H54 (cell line): Measurements from ENCODE around the gene IGSF21.

Experiments
- DNase-seq: peaks from one replicate; pipeline ENCODE4 v3.0.0; 2011; ENCODE audit warnings: low spot score, mixed read lengths; ENCODE audit not compliant: insufficient read length
- FAIRE-seq: peaks from 3 replicates; lab custom pipeline; 2011; peaks lifted over from hg19 to GRCh38; lab: Jason Lieb, UNC
- POLR2A ChIP-seq: IDR thresholded peaks from 2 replicates; pipeline ENCODE4 v1.6.1; 2011; ENCODE audit warnings: low read depth, mild to moderate bottlenecking, low read length

IGSF21 gene

DNA sequence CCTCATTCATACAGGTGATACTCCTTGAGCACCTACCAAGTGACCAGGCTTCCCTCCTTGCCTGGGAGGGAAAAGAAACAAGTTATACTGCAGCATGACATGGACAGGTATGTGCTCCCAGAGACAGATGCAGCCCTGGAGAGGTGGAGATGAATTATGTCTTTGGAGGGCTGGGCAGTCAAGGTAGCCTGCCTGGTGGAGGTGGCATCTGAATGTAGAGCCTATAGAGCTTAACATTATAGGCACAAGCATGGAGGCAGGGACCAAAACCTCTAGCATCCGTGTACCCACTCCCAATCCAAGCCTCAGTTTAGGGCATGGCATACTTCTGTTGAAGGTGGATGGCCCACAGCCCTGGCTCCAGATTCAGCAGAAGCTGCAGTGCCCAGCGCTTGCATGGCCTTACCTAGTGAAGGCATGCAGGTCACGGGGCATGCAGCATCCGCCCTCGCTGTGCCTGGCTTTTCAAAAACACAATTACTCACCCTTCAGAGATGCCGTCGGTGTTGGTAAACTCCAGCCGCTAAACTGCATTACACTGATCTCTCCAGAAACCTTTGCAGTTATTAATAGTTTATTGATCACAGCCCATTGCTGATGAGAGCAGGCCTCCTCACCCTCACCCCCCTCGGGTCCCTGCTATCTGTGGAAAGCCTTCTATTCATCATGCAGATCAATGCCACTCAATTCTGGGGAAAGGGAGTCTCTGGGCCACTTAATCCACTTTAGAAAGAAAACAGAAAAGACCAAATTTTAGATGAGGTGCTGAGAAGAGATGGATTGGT lies 222.1 kb downstream of the IGSF21 start:
- no peak for TF ChIP-seq POLR2A
- FAIRE-seq = no peak
- DNase-seq = no peak

- FAIRE-seq (no peak), DNase-seq (no peak)
These were observed 225.0 kb downstream of the IGSF21 start for GRCh38 chr1:18332576-18332975.

GRCh38 chr1:18333220-18333619 lies 225.6 kb downstream of the IGSF21 start:
- no peak for TF ChIP-seq POLR2A
- DNase-seq (no peak), FAIRE-seq (no peak)

More at GRCh38 chr1:18332576-18332975, 225.0 kb downstream of the IGSF21 start:
- no peak for TF ChIP-seq POLR2A

GRCh38 chr1:18336801-18337200 lies 229.2 kb downstream of the IGSF21 start:
- TF ChIP-seq POLR2A = no peak
- DNase-seq (no peak), FAIRE-seq (no peak)

- DNase-seq = no peak
- FAIRE-seq = no peak
These were observed 230.2 kb downstream of the IGSF21 start for GRCh38 chr1:18337757-18338156.

DNA sequence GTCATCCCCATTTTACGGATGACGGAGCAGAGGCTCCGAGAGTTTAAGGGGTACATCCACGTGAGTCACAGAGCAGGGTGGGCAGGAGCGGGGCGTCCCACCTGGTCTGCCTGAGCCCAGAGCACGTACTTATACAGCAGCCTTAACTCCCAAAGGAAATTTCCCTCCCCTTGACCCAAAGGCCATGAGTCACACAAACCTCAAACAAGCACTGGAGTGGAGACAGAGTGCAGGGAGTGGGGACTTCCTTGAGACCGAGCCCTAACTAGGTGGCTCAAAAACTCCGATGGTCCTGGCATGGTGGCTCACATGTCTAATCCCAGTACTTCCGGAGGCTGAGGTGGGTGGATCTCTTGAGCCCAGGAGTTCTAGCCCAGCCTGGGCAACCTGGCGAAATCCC lies 231.6 kb downstream of the IGSF21 start:
- no peak for TF ChIP-seq POLR2A
- no peak for DNase-seq
- FAIRE-seq = no peak

More at GRCh38 chr1:18337757-18338156, 230.2 kb downstream of the IGSF21 start:
- TF ChIP-seq POLR2A = no peak

DNA sequence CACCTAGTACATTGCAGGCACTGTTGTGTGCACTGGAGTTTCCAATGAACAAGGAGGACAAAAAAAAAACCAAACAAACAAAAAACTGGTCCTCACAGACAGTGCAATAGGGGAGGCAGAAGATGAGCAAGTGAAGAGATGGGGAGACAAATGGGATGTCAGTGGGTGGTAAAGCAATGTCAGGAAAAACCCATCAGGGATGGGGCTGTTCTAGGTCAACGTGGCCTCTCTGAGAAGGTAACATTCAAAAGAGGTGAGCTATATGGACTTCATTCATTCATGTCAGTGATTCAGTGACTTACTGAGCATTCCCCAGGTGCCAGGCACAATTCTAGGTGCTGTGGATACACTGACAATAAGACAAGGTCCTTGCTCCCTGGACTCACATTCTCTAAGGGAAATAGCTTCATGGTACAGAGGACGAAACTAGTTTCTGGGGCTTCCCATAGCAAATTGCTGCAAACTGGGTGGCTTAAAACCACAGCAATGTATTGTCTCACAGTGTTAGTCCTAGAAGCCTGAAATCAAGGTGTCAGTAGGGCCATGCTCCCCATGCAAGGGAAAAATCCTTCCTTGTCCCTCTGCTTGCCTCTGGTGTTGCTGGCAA lies 232.7 kb downstream of the IGSF21 start:
- no peak for DNase-seq
- TF ChIP-seq POLR2A = no peak
- FAIRE-seq = no peak

DNA sequence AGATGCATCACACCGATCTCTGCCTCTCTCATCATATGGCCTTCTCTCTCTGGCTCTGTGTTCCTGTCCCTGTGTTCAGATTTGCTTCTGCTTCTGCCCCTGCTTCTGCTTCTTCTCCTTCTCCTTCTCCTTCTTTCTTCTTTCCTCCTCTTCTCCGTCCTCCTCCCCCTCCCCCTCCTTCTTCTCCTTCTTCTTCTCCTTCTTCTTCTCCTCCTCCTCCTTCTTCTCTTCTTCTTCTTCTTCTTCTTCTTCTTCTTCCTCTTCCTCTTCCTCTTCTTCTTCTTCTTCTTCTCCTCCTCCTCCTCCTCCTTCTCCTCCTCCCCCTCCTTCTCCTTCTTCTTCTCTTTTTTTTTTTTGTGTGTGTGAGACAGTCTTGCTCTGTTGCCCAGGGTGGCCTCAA lies 233.2 kb downstream of the IGSF21 start:
- DNase-seq (no peak), FAIRE-seq (no peak)
- TF ChIP-seq POLR2A = no peak

DNA sequence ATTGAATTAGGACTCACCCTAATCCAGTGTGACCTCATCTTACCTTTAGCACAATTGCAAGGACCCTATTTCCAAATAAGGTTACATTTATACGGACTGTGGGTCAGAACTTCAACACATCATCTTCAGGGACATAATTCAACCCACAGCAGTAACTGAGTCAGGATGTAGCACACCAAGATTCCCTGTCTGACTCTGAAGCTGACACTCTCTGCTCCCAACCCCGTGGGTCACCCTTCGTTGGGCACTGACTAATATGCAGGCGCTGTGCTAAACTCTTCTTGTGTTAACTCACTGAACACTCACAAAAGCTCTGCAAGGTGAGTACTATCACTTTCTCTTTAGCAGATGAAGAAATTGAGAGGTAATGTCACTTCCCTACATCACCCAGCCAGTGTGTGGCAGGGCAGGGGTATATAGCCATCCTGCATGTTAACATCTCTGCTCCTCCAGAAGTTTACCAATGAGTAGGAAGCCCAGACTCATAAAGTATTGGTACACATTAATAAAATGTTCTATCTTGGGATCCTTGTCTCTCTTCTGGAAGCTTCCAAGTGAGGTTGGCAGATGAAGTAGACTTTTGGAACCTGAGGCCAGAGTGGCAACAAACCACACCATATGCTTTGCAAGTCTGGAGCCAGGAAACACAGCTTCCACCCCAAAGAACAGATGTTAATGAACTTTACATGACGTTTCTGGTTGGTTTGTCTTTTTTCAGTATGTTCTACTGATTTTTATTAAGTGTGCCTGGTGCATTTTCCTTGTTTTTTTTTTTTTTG lies 233.9 kb downstream of the IGSF21 start:
- TF ChIP-seq POLR2A = no peak
- DNase-seq = no peak
- no peak for FAIRE-seq

- no peak for DNase-seq
- FAIRE-seq = no peak
- no peak for TF ChIP-seq POLR2A
These were observed 235.1 kb downstream of the IGSF21 start for GRCh38 chr1:18342744-18343143.

DNA sequence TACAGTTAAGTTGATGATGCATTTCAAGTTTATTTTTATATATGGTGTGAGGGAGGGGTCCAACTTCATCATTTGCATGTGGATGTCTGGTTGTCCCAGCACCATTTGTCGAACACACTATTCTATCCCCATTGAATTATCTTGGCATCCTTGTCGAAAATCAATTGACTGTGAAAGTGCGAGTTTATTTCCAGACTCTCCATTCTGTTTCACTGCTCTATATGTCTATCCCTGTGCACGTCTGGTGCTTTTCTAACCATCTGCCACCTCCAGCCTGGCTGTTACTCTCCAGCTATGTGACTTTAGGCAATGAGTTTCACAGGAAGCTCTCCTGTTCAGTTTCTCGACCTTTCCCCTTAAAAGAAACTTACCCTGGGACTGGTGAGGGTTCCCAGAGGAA lies 236.0 kb downstream of the IGSF21 start:
- FAIRE-seq = no peak
- no peak for DNase-seq
- no peak for TF ChIP-seq POLR2A

DNA sequence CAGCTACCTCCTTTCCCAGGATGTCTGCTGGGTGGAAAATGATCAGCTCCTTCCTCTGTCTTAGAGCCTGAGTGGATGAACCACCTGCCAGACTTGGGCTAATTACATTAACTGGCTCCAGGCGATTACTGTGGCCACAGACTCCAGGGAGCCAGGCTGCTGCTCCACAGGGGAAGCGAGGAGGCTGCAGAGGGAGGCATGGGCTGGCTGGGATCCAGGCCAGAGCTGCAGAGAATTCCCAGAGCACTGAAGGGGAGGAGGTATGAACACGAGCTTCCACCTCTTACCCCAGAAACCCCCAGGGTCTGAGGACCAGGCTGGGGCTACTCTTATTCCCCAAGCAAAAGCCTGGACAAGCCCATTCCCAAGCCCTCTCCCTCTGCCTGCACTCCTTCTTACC lies 237.2 kb downstream of the IGSF21 start:
- DNase-seq (no peak), FAIRE-seq (no peak)
- TF ChIP-seq POLR2A = no peak

DNA sequence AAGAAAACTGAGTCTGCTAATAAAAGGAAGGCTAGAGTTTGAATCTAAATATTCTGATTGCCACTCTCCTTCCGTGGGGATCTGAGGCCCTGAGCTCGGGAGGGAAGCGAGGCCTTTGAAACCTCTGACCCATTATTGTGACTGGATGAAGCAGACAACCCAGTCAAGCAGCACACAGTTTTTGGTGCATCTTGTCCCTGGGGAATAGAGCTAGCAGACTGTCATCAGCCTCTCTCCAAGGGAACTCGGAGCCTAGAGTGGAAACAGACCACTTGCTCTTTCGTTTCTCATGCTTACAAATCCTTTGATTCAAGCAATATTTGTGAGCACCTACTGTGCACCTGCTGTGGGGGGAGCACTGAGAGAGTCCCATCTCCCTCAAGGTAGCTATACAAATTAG lies 240.0 kb downstream of the IGSF21 start:
- no peak for TF ChIP-seq POLR2A
- DNase-seq = no peak
- FAIRE-seq = no peak

DNA sequence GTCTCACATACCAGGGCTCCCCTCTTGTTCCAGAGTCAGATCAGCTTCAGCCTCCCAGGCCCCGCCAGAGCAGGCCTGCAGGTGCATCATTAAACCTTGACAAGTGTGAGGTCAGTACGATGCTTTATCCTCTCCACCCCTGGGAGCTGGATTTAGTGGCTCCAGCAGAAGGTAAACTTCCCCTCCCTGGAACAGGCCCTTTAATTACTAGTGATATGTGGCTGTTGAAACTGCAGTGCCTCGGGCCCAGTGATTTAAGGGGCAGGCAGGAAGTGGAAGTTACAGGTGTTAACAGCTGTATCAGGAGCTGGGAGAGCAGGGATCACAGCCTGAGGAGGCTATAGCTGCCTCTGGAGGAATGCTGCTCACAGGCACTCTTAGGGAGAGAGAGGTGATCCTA lies 240.8 kb downstream of the IGSF21 start:
- TF ChIP-seq POLR2A = no peak
- FAIRE-seq (no peak), DNase-seq (no peak)
